Measurements from ENCODE around the gene KLF18. TPM values are rescaled to one million over a fixed set of nuclear protein-coding genes. Genes with fewer than 3 reads are reported as not detected.

KLF18 gene
- total RNA-seq, 1 donor from 2014 or later = not detected

DNA sequence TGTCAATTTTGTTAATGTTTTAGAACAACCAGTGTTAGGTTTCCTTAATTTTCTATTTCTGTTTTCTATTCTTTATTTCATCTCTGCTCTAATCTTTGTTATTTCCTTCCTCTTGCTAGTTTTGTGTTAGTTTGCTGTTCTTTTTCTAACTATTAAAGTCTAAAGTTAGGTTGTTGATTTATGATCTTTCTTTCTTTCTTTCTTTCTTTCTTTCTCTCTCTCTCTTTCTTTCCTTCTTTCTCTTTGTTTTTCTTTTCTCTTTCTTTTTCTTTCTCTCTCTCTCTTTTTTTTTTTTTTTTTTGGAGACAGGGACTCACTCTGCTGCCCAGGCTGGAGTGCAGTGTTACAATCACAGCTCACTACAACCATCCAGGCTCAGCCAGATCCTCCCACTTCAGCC lies 17.4 kb upstream of the KLF18 start:
- intact Hi-C loops (cut with DNase I) = no loop called here
- no peak overlapping the region for H3K27ac ChIP-seq
- no peaks in the 10 kb centered on the region for H3K9me3 ChIP-seq
- no peaks in the 10 kb centered on the region for H3K4me1 ChIP-seq
- TF ChIP-seq, protein P1, sequence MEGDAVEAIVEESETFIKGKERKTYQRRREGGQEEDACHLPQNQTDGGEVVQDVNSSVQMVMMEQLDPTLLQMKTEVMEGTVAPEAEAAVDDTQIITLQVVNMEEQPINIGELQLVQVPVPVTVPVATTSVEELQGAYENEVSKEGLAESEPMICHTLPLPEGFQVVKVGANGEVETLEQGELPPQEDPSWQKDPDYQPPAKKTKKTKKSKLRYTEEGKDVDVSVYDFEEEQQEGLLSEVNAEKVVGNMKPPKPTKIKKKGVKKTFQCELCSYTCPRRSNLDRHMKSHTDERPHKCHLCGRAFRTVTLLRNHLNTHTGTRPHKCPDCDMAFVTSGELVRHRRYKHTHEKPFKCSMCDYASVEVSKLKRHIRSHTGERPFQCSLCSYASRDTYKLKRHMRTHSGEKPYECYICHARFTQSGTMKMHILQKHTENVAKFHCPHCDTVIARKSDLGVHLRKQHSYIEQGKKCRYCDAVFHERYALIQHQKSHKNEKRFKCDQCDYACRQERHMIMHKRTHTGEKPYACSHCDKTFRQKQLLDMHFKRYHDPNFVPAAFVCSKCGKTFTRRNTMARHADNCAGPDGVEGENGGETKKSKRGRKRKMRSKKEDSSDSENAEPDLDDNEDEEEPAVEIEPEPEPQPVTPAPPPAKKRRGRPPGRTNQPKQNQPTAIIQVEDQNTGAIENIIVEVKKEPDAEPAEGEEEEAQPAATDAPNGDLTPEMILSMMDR (IDR thresholded peaks at IDR 0.05) = no peak
- H3K36me3 ChIP-seq = no peaks in the 10 kb centered on the region
- H3K4me3 ChIP-seq = no peak overlapping the region
- DNase-seq = no peak
- H3K27me3 ChIP-seq (ENCODE audit: low read depth) = no peaks in the 10 kb centered on the region
- no peak for ATAC-seq

DNA sequence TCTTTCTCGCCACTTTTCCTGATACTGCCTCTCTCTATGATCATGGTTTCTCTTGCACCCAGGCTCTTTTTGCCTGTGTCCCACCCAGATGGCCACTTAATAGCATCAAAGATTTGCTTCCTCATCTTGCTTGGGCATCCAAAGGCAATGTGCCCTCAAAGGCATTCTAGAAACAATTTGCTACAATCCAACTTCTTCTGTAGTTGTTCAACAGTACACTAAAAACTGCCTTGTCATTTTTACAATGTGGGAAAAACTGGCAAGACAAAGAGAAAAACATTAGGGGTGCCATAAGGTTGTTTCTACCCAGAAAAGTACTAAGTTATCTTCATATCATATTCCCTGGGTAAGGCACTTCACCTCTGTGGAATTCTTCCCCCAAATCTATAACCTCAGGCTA lies 16.5 kb upstream of the KLF18 start:
- H3K4me3 ChIP-seq = no peak overlapping the region
- H3K27ac ChIP-seq = no peak overlapping the region
- H3K9me3 ChIP-seq = no peaks in the 10 kb centered on the region
- H3K36me3 ChIP-seq = no peaks in the 10 kb centered on the region
- TF ChIP-seq, protein P1 (IDR thresholded peaks at IDR 0.05) = no peak
- ATAC-seq (no peak), DNase-seq (no peak)
- H3K4me1 ChIP-seq = no peaks in the 10 kb centered on the region
- intact Hi-C loops (cut with DNase I) = no loop called here
- no peaks in the 10 kb centered on the region for H3K27me3 ChIP-seq (ENCODE audit: low read depth)

DNA sequence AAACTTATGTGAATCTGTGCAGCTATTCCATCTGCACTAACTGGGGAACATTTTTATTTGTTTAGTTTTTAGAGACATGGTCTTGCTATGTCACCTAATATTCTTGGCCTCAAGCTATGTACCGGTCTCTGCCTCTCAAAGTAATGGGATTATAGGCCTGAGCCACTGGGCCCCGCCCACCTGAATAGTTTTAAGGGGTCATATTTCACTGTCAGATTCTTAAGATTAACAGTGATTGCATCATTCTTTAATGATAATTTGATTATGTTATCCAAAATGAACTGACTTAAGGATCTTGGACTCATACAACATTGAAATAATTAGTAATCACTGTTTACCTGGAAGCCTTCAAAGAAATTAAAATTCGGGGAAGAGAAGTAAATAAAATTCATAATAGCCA lies 12.6 kb upstream of the KLF18 start:
- TF ChIP-seq, protein P1 (IDR thresholded peaks at IDR 0.05) = no peak
- Histone ChIP-seq H3K4me3 (no peak overlapping the region), H3K27ac (no peak overlapping the region), H3K4me1 (no peaks in the 10 kb centered on the region), H3K9me3 (no peaks in the 10 kb centered on the region), H3K27me3 (ENCODE audit: low read depth) (no peaks in the 10 kb centered on the region), H3K36me3 (no peaks in the 10 kb centered on the region)
- no peak for DNase-seq
- ATAC-seq = no peak
- intact Hi-C loops (cut with DNase I) = no loop called here

DNA sequence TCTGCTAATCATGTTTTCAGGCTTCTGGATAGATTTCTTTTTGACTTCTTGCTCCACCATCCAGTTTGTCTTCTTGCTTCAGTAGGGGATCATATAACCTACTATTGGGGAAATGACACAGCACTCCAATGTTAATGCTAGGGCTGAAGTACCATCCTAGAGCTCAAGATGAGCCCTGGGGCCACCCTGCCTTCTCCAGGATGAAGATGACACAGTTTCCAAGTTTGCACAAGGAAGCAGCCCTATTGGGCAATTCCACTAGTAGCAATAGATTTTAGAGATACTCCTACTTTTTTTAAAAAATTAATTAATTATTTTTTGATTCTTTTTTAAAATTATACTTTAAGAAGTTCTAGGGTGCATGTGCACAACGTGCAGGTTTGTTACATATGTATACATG lies 11.3 kb upstream of the KLF18 start:
- Histone ChIP-seq H3K4me3 (no peak overlapping the region), H3K9me3 (no peaks in the 10 kb centered on the region), H3K27ac (no peak overlapping the region), H3K27me3 (ENCODE audit: low read depth) (no peaks in the 10 kb centered on the region), H3K36me3 (no peaks in the 10 kb centered on the region), H3K4me1 (no peaks in the 10 kb centered on the region)
- ATAC-seq (no peak), DNase-seq (no peak)
- intact Hi-C loops (cut with DNase I) = no loop called here
- TF ChIP-seq, protein P1 (IDR thresholded peaks at IDR 0.05) = no peak

DNA sequence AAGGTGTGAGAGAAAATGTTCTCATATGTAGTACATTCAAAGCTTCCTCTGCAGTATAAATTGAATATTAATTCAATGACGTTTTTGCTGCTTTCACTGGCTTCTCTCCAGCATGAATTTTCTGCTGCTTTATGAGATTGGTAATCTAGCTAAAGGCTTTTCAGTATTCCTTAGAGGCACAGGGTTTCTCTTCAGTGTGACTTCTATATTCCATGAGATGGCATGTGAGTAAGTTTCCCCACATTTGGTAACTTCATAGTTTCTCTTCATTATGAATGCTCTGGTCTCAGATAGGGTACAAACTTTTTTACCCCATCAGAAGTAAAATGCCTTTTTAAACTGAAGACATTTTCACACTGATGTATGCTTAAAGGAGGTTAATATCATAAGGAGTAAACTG lies 10.4 kb upstream of the KLF18 start:
- H3K9me3 ChIP-seq = no peaks in the 10 kb centered on the region
- no peaks in the 10 kb centered on the region for H3K36me3 ChIP-seq
- no peaks in the 10 kb centered on the region for H3K27me3 ChIP-seq (ENCODE audit: low read depth)
- H3K4me3 ChIP-seq = no peak overlapping the region
- DNase-seq (no peak), ATAC-seq (no peak)
- no peaks in the 10 kb centered on the region for H3K4me1 ChIP-seq
- H3K27ac ChIP-seq = no peak overlapping the region
- TF ChIP-seq, protein P1 (IDR thresholded peaks at IDR 0.05) = no peak
- intact Hi-C loops (cut with DNase I) = no loop called here

DNA sequence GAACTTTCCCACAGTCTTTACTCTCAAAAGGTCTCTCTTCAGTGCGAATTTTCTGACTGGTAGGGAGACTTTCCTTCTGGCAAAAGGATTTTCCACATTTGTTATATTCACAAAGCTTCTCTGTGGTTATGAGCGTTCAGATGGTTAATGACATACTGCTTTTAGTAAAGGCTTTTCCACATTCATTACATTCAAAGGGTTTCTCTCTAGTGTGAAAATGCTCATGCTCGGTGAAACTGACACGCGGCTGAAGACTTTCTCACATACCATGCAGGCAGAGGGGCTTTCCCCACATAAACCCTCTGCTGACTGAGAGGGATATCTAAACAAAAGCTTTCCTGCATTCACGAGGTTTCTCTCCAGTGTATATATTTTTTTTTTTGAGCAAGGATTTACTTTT lies 9.9 kb upstream of the KLF18 start:
- ATAC-seq (no peak), DNase-seq (no peak)
- no peak overlapping the region for H3K27ac ChIP-seq
- H3K36me3 ChIP-seq = no peaks in the 10 kb centered on the region
- H3K27me3 ChIP-seq (ENCODE audit: low read depth) = no peaks in the 10 kb centered on the region
- no peak overlapping the region for H3K4me3 ChIP-seq
- TF ChIP-seq, protein P1 (IDR thresholded peaks at IDR 0.05) = no peak
- intact Hi-C loops (cut with DNase I) = no loop called here
- H3K9me3 ChIP-seq = no peaks in the 10 kb centered on the region
- no peaks in the 10 kb centered on the region for H3K4me1 ChIP-seq

Data from lower lobe of right lung (tissue), 2 donors.